ENCODE data around the gene FAM193A.
"Not testable (repeated sequence)": the region's sequence is repeated elsewhere in the genome, so short reads cannot be mapped to it uniquely, and the experiment has no call there.

FAM193A gene

GRCh38 chr4:2662598-2662997 is 126.2 kb downstream of the FAM193A start:
- no peak for DNase-seq

GRCh38 chr4:2663275-2663674 is 126.8 kb downstream of the FAM193A start:
- no peak for DNase-seq

- DNase-seq, result no peak
Observed at GRCh38 chr4:2666722-2667247, 130.3 kb downstream of the FAM193A start.

DNA sequence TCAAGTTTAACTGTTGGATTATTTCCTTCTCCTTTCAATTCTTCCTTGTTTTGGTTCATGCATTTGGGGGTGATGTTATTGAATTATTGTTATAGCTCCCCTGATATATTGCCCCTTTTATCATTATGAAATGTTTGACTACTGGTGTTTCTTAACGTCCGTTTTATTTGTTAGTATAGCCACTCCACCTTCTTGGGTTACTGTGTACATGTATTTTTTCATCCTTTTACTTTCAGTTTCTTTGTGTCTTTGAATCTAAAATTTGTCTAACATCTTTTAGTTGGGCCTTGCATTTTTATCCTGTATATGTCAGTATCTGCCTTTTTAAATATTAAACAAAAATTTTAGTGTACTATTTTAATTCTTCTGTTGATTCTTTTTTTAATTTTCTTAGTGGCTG is 131.0 kb downstream of the FAM193A start:
- DNase-seq, result no peak

- no peak for DNase-seq
Observed at GRCh38 chr4:2671267-2671895, 134.9 kb downstream of the FAM193A start.

GRCh38 chr4:2672082-2672481 is 135.6 kb downstream of the FAM193A start:
- DNase-seq, result no peak

- no peak for DNase-seq
Observed at GRCh38 chr4:2672700-2673099, 136.3 kb downstream of the FAM193A start.

DNA sequence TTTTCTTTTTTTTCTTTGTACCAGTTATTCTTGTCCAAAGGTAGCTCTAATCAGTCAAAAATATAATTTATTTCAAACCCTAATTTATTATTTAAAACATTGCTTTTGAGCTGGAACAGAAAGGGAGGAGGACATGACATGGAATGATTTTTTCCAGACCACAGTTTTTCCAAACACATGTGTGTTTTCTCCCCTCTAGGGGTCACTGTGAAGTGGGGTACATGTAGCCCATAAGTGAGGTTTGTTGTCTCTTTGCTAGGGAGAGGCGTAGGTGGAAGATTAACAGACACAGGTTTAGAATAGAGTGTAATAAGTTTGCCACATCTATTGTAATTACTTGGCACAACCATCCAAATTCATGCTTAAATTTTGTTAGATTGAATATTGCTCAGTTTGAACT is 136.7 kb downstream of the FAM193A start:
- DNase-seq, result no peak

DNA sequence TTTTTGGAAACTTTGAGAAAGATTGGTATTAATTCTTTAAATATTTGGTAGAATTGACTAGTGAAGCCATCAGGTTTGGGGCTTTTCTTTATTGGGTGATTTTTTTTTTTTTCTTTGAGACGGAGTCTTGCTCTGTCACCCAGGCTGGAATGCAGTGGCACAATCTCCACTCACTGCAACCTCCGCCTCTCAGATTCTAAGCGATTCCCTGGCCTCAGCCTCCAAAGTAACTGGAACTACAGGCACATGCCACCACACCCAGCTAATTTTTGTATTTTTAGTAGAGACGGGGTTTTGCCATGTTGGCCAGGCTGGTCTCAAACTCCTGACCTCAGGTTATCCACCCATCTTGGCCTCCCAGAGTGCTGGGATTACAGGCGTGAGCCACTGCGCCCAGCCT is 143.3 kb downstream of the FAM193A start:
- not testable (repeated sequence) for DNase-seq

- DNase-seq, result no peak
Observed at GRCh38 chr4:2684486-2684885, 148.0 kb downstream of the FAM193A start.

DNA sequence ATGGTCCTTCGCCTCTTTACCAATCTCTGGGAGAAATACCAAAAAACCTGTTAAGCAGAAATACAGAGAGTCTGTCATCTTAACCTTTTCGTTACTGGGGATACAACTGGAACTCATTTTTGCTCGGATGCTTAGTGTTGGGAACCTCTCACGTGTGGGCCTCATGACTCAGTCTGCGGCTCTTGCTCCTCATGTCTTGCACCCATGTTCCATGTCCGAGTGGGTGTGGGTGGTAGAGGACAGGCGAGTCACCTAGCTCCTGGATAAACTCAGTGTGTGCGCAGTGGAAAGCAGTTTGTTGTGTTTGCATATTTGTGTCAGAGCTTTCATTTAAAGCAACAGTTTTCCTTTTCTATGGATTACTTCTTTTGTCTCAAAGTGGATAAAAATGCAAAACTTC is 149.1 kb downstream of the FAM193A start:
- DNase-seq, result no peak

- no peak for DNase-seq
Observed at GRCh38 chr4:2686379-2687265, 150.2 kb downstream of the FAM193A start.

GRCh38 chr4:2688281-2688680 is 151.8 kb downstream of the FAM193A start:
- no peak for DNase-seq

- DNase-seq, result no peak
Observed at GRCh38 chr4:2688697-2689096, 152.2 kb downstream of the FAM193A start.

DNA sequence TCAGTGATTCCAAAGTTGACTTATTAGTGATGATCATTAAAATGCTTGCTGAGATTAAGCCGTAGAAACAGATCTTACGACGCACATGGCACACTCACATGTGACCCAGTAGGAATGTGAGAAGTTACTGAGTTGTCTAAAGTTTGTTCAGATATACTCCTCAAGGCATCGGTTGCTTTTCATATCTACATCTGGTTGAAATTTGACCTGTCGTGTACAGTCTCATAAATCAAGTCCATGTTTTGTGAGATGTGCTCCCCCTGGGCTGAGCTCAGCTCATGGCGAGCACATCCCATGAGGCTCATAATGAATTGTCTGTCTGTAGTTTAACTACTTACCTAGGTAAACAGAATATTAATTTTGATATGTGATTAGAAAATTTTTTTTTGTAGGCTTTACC is 152.7 kb downstream of the FAM193A start:
- DNase-seq, result no peak

DNA sequence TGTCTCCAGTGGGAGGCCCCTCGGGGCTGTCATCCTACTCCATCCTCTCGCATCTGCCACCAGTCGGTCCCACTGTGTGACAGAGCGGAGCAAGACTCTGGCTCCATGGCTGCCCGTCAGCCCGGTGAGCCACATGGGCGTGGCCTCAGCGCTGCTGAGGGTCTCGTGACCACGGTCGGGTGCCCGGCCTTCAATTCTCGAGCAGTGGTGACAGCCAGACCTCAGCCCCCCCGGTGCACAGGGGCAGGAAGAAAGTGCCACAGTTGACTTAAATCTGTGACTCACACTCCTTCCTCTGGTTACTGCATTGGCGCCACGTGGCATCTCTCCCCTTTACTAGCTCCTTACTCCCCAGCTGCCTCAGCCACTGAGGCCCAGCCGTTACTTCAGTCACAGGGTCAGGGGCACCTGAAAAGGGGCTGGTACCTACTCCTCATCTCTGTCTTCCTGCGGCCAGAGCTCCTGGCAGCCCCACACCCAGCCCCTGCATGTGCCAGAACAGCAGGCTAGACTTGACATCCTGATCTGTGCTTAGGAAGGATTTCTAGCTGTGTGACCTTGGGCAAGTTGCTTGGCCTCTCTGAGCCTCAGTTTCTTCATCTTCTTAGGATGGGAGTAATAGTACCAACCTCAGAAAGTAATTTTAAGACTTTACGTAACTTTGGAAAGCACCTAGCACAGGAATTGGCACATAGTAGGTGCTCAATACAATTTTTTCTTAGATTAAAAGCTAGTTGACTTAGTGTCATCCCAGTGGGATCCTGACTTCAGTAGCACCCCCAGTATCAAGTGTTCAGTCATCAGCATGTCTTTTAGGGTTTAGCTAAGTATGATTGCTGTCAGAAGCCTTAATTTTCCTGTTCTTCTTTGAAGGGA is 153.6 kb downstream of the FAM193A start:
- no peak for DNase-seq

DNA sequence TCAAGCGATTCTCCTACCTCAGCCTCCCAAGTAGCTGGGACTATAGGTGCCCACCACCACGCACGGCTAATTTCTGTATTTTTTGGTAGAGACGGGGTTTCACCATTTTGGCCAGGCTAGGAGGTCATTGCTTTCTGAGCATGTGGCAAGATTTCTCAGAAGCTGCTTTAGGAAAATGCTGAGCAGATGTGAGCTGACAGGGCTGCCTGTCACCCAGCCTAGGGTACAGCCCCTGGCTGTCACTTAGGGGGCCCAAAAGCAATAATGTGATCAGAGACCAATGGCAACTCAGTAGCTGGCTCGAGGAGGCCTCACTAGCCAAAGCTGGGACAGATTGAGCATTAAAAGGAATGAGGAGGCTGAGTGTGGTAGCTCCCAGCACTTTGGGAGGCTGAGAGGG is 154.9 kb downstream of the FAM193A start:
- no peak for DNase-seq

GRCh38 chr4:2691952-2692435 is 155.5 kb downstream of the FAM193A start:
- no peak for DNase-seq

- no peak for DNase-seq
Observed at GRCh38 chr4:2694691-2695090, 158.2 kb downstream of the FAM193A start.

- DNase-seq, result no peak
Observed at GRCh38 chr4:2695346-2696060, 159.1 kb downstream of the FAM193A start.

DNA sequence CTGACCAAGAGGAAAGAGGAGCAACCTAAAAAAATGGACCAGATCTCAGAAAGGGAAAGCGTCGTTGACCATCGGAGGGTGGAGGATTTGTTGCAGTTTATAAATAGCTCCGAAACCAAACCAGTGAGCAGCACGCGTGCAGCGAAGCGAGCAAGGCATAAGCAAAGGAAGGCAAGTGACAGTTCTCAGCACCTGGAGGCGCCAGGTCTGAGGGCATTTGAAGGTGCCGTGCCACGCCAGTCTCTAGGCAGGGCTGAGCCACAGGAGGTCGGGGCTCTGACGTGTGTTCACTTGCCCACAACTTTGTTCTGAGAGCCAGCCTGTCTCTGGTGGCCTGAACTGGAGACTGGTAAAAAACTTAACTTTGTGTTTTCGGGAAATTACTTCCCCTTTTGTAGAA is 160.0 kb downstream of the FAM193A start:
- no peak for DNase-seq

DNA sequence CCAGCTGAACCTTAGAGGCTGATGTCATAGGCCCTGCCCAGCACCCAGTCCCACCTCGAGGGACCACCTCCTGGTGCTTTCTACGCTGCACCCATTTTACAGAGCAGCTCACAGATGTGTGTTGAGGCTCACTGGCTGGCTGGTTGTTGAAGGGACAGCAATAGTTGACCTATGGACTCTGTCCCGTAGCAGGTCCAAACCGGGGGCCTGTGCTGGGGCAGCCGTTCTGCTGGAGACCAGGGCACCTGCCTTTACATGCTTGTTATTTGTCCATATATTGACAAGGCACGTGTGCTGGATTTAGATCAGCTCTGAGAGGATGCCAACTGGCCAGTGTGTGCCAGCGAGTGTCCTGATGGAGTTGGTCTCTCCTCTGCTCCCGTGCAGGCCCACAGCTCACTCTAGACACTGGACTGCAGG is 161.6 kb downstream of the FAM193A start:
- no peak for DNase-seq

All from NCI-H446 (cell line).